Large intestine (tissue), 12 donors: ENCODE data around the gene SMARCC2. TPM values are rescaled to one million over a fixed set of nuclear protein-coding genes. Genes with fewer than 3 reads are reported as not detected.

Experiments used
- DNase-seq, 2 donors: peaks; one replicate each; pipeline versions ENCODE4 v3.0.0 to v3.0.0-alpha.2; 2013
- H3K27ac ChIP-seq: one replicate; pipeline ENCODE4 v1.5.1; 2013; ENCODE audit warnings: low read length
- H3K27me3 ChIP-seq: 2 replicates; pipeline ENCODE4 v1.6.1; 2013; ENCODE audit warnings: low read length; ENCODE audit not compliant: control insufficient read depth, insufficient read depth
- H3K36me3 ChIP-seq: 2 replicates; pipeline ENCODE4 v1.6.1; 2013; ENCODE audit warnings: low read length; ENCODE audit not compliant: control insufficient read depth, insufficient read depth
- H3K4me1 ChIP-seq: one replicate; pipeline ENCODE4 v1.6.1; 2013; ENCODE audit warnings: low read length; ENCODE audit not compliant: control insufficient read depth, insufficient read depth
- H3K4me3 ChIP-seq: one replicate; pipeline ENCODE4 v1.5.1; 2013; ENCODE audit warnings: low read length
- H3K9me3 ChIP-seq: one replicate; pipeline ENCODE4 v1.6.1; 2013; ENCODE audit warnings: mild to moderate bottlenecking, low read depth, low read length, moderate library complexity; ENCODE audit not compliant: control insufficient read depth
- WGBS: methylation state at CpG from one replicate; pipeline ENCODE4 v1.1.5; 2013; ENCODE audit warnings: low lambda C conversion rate; ENCODE audit not compliant: insufficient coverage; 5-methylcytosine and 5-hydroxymethylcytosine counted together
- long read RNA-seq, 11 donors: transcript quantifications; one replicate each; lab custom pipeline, GENCODE V29; 2026
- polyA plus RNA-seq: library from polyadenylated mRNA; unstranded; fragments of 120-200 nt; gene quantifications from one replicate; pipeline ENCODE4 v1.2.1, GENCODE V29; 2013

Gene SMARCC2
- 70.7 TPM for polyA plus RNA-seq
- long read RNA-seq, donor 1, full-length matches to known transcripts, result 4 of 9 reads
- long read RNA-seq, donor 1, partial matches to known transcripts, result 5 of 9 reads
- long read RNA-seq, donor 1, other reads (novel, unspliced or antisense), result 0 of 9 reads
- long read RNA-seq, donor 2, full-length matches to known transcripts, result 2 of 15 reads
- long read RNA-seq, donor 2, partial matches to known transcripts, result 13 of 15 reads
- long read RNA-seq, donor 2, other reads (novel, unspliced or antisense), result 0 of 15 reads
- long read RNA-seq, donor 3, result 0 reads
- long read RNA-seq, donor 4, result 0 reads
- long read RNA-seq, donor 5, partial matches to known transcripts, result 0 of 1 reads
- long read RNA-seq, donor 5, other reads (novel, unspliced or antisense), result 0 of 1 reads
- long read RNA-seq, donor 6, partial matches to known transcripts, result 7 of 7 reads
- long read RNA-seq, donor 6, other reads (novel, unspliced or antisense), result 0 of 7 reads
- long read RNA-seq, donor 7, partial matches to known transcripts, result 0 of 1 reads
- long read RNA-seq, donor 7, other reads (novel, unspliced or antisense), result 0 of 1 reads
- long read RNA-seq, donor 8, full-length matches to known transcripts, result 6 of 6 reads
- long read RNA-seq, donor 8, partial matches to known transcripts, result 0 of 6 reads
- long read RNA-seq, donor 8, other reads (novel, unspliced or antisense), result 0 of 6 reads
- long read RNA-seq, donor 9, full-length matches to known transcripts, result 1 of 11 reads
- long read RNA-seq, donor 9, partial matches to known transcripts, result 10 of 11 reads
- long read RNA-seq, donor 9, other reads (novel, unspliced or antisense), result 0 of 11 reads
- long read RNA-seq, donor 10, full-length matches to known transcripts, result 2 of 11 reads
- long read RNA-seq, donor 10, partial matches to known transcripts, result 9 of 11 reads
- long read RNA-seq, donor 10, other reads (novel, unspliced or antisense), result 0 of 11 reads
- long read RNA-seq, donor 11, full-length matches to known transcripts, result 2 of 7 reads
- long read RNA-seq, donor 11, partial matches to known transcripts, result 5 of 7 reads
- long read RNA-seq, donor 11, other reads (novel, unspliced or antisense), result 0 of 7 reads

- DNase-seq, result peak; percentile 87 to 90
- no CpG with 5 or more reads among the region's 93 CpGs for WGBS
- Histone ChIP-seq H3K9me3 (no peaks in the 10 kb centered on the region), H3K27me3 (no peaks in the 10 kb centered on the region), H3K27ac (peak within 1 kb of the TSS; percentile 97), H3K4me3 (peak within 1 kb of the TSS; percentile 96), H3K4me1 (peaks cover 9% of the 10 kb centered on the region), H3K36me3 (peaks cover 18% of the 10 kb centered on the region)
Observed at GRCh38 chr12:56189099-56189917, at the start of gene SMARCC2. SMARCC2 (minus strand) TSS chr12:56189483; CDS start chr12:56189461, 22 bp downstream.

DNA sequence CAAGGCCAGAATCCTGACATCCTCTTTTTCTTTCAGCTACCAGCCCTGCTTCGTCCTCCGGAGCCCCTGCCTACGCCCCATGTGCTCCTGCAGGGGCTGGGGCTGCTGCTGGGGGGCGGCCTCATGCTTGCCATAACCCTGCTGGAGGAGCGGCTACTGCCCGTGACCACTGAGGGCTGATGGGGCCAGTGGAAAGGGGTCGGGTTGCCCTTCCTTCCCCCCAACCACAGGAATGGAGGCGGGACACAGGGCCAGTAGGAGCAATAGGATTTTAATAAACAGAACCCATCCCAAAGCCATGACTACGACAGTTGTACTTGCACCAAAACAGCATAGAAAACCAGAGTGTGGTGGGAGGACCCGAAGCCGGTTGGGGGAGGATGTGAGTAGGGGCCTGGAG is 48.3 kb upstream of the SMARCC2 start:
- H3K27ac ChIP-seq, result no peak overlapping the region

GRCh38 chr12:56236985-56237384 is 47.7 kb upstream of the SMARCC2 start:
- DNase-seq, result peak in 1 of 2 donors; percentile 7
- no peaks in the 10 kb centered on the region for H3K27me3 ChIP-seq
- no peak overlapping the region for H3K4me3 ChIP-seq
- H3K27ac ChIP-seq, result no peak overlapping the region
- no peaks in the 10 kb centered on the region for H3K9me3 ChIP-seq
- WGBS, result no CpG with 5 or more reads among the region's 5 CpGs
- H3K36me3 ChIP-seq, result peaks cover 65% of the 10 kb centered on the region
- H3K4me1 ChIP-seq, result peaks cover 10% of the 10 kb centered on the region

More for the DNA sequence above, 48.3 kb upstream of the SMARCC2 start:
- peak in 1 of 2 donors; percentile 11 for DNase-seq
- Histone ChIP-seq H3K27me3 (no peaks in the 10 kb centered on the region), H3K4me1 (peaks cover 8% of the 10 kb centered on the region), H3K9me3 (no peaks in the 10 kb centered on the region), H3K36me3 (peaks cover 71% of the 10 kb centered on the region), H3K4me3 (no peak overlapping the region)
- no CpG with 5 or more reads among the region's 11 CpGs for WGBS

GRCh38 chr12:56236091-56236490 is 46.8 kb upstream of the SMARCC2 start:
- peaks cover 10% of the 10 kb centered on the region for H3K4me1 ChIP-seq
- H3K36me3 ChIP-seq, result peaks cover 57% of the 10 kb centered on the region
- H3K4me3 ChIP-seq, result no peak overlapping the region
- no peaks in the 10 kb centered on the region for H3K9me3 ChIP-seq
- no CpG with 5 or more reads among the region's 6 CpGs for WGBS
- peak in 1 of 2 donors; percentile 5 for DNase-seq
- no peak overlapping the region for H3K27ac ChIP-seq
- H3K27me3 ChIP-seq, result no peaks in the 10 kb centered on the region

DNA sequence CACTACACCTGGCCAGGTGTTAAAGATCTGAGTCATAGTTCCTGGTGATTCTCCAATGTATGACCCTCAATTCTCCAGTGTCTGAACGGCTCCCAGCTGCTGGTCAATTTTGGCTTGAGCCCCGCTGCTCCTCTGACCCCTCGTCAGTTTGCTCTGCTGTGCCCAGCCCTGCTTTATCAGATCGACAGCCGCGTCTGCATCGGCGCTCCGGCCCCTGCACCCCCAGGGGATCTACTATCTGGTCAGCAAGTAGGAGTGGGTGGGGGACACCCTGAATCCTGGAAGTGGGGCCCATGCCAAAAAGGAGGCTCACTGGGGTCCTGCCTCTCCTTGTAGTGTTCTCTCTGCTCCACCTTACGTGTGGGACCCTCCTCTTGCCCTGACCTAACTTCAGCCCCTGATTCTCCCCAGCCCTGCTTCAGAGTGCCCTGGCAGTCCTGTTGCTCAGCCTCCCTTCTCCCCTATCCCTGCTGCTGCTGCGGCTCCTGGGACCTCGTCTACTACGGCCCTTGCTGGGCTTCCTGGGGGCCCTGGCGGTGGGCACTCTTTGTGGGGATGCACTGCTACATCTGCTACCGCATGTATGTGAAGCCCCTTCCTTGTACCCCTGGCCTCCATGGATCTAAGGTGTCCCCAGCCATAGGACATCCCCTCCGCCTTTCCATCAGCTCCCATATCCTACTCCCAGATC is 45.6 kb upstream of the SMARCC2 start:
- H3K4me1 ChIP-seq, result peaks cover 14% of the 10 kb centered on the region
- H3K36me3 ChIP-seq, result peaks cover 45% of the 10 kb centered on the region
- no peaks in the 10 kb centered on the region for H3K27me3 ChIP-seq
- DNase-seq, result peak in 1 of 2 donors; percentile 1
- no peaks in the 10 kb centered on the region for H3K9me3 ChIP-seq
- H3K27ac ChIP-seq, result no peak overlapping the region
- H3K4me3 ChIP-seq, result no peak overlapping the region
- no CpG with 5 or more reads among the region's 16 CpGs for WGBS

DNA sequence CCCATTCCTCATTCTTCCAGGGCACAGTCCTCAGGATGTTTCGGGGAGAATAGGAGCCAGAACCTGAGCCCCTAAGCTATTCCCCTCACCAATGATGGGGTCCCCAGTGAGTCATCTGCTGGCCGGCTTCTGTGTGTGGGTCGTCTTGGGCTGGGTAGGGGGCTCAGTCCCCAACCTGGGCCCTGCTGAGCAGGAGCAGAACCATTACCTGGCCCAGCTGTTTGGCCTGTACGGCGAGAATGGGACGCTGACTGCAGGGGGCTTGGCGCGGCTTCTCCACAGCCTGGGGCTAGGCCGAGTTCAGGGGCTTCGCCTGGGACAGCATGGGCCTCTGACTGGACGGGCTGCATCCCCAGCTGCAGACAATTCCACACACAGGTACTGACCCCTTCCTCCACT is 41.9 kb upstream of the SMARCC2 start:
- peak overlapping the region; percentile 98 for H3K27ac ChIP-seq
- no CpG with 5 or more reads among the region's 11 CpGs for WGBS

DNA sequence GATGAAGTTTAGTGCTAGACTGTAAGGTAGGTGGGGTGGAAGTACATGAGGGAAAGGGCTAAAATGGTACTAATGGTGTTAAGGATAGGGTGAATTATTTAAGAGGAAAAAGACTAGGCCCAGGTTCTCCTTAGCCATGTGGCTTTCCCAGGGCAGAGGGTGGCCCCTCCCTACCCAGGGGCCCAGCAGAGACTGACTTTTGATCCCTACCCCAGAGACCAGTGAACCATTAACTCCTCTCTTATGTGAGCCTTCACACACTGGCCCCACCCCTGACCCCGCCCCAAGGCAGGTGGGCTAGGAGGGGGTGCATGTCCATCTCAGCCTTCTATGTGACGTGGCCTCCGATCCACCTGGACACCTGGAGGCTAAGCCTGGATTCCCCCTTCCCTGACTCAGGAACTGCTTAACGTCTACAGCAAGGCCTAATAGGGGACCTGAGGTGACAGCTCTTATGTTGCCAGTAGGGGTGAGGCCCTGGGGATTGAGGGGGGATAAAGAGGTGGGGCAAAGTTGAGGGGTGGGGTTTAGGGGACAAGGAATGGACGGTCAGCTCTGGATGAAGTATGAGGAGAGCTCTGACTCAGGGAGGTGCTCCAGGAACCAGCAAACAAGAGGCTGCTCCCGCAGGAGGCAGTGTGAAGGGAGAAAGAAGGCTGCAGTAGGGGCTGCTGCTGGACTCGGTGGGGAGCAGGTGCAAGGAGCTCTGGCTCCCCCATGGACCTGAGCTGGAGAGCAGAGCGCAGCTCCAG is 41.3 kb upstream of the SMARCC2 start:
- no CpG with 5 or more reads among the region's 8 CpGs for WGBS
- H3K27me3 ChIP-seq, result no peaks in the 10 kb centered on the region
- H3K4me3 ChIP-seq, result peak overlapping the region; percentile 68
- H3K27ac ChIP-seq, result peak overlapping the region; percentile 98
- peaks cover 13% of the 10 kb centered on the region for H3K36me3 ChIP-seq
- peaks cover 23% of the 10 kb centered on the region for H3K4me1 ChIP-seq
- peak; percentile 94 to 98 for DNase-seq
- H3K9me3 ChIP-seq, result no peaks in the 10 kb centered on the region

More for the DNA sequence above, 41.9 kb upstream of the SMARCC2 start:
- peak in 1 of 2 donors; percentile 32 for DNase-seq
- H3K4me1 ChIP-seq, result peaks cover 23% of the 10 kb centered on the region
- peak overlapping the region; percentile 68 for H3K4me3 ChIP-seq
- peaks cover 15% of the 10 kb centered on the region for H3K36me3 ChIP-seq
- H3K27me3 ChIP-seq, result no peaks in the 10 kb centered on the region
- H3K9me3 ChIP-seq, result no peaks in the 10 kb centered on the region

DNA sequence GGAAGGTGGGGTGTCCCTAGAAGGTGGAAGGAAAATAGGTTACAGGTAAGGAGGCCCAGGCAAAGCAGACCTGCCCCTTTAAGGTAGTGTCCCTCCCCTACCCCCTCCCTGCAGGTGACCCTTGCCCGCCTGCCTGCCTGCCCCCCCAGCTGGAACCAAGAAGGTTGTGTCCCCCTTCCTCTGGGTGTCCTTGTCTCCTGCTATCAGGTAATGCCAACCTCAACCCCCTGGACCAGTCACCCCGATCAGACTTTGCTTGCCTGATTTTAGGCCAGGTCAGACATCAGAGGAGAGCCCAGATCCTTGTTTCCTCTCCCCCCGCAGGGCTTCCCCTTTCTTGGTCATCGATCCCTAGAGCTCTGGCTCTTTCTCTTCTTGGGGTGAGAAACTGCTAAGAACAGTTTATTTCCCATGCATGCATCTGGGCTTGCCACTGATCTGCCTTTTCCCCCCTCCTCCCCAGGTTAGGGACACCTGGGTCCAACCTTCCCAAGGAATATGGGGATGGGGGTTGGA is 40.7 kb upstream of the SMARCC2 start, which contains the start of gene SLC39A5:
Gene SLC39A5, plus strand, starts transcription at position 136 of the 516 bp plus-strand sequence. CDS start 1,224 bp downstream, outside the sequence.
- WGBS, result no CpG with 5 or more reads among the region's 4 CpGs
- H3K27me3 ChIP-seq, result no peaks in the 10 kb centered on the region
- H3K9me3 ChIP-seq, result no peaks in the 10 kb centered on the region
- DNase-seq, result peak; percentile 57 to 81
- peak within 1 kb of the TSS; percentile 68 for H3K4me3 ChIP-seq
- peaks cover 26% of the 10 kb centered on the region for H3K4me1 ChIP-seq
- H3K36me3 ChIP-seq, result peaks cover 7% of the 10 kb centered on the region
- H3K27ac ChIP-seq, result peak within 1 kb of the TSS; percentile 98
